Epithelial cell of proximal tubule (primary cell): ENCODE data around the gene WNT3. TPM values are rescaled to one million over a fixed set of nuclear protein-coding genes. Genes with fewer than 3 reads are reported as not detected.

ENCODE experiments used
- DNase-seq: peaks from one replicate; pipeline ENCODE4 v3.0.0-alpha.2; 2011; ENCODE audit warnings: low read depth
- H3K4me3 ChIP-seq: 2 replicates; pipeline ENCODE4 v1.5.1; 2011; ENCODE audit warnings: low read depth, mild to moderate bottlenecking, low read length
- CTCF ChIP-seq: conservative IDR thresholded peaks from 2 replicates; pipeline ENCODE4 v1.5.1; 2012; ENCODE audit warnings: low read depth, mild to moderate bottlenecking, low read length
- total RNA-seq: library from RNA; depleted of rRNA; stranded (reverse); fragments of >200 nt; gene quantifications from 2 replicates; pipeline ENCODE4 v1.2.3, GENCODE V29; 2015

WNT3 gene
- total RNA-seq, 1 donor from 2014 or later, result 1.6 TPM

- no peak overlapping the region for H3K4me3 ChIP-seq
- DNase-seq, result no peak
- TF ChIP-seq CTCF, result no peak
These were observed 4.0 kb downstream of the WNT3 start for GRCh38 chr17:46814446-46814845.

GRCh38 chr17:46813920-46814319 lies 4.6 kb downstream of the WNT3 start:
- no peak overlapping the region for H3K4me3 ChIP-seq
- TF ChIP-seq CTCF, result no peak
- DNase-seq, result no peak

- TF ChIP-seq CTCF, result no peak
- DNase-seq, result no peak
- no peak overlapping the region for H3K4me3 ChIP-seq
These were observed 5.7 kb downstream of the WNT3 start for GRCh38 chr17:46812624-46813318.

DNA sequence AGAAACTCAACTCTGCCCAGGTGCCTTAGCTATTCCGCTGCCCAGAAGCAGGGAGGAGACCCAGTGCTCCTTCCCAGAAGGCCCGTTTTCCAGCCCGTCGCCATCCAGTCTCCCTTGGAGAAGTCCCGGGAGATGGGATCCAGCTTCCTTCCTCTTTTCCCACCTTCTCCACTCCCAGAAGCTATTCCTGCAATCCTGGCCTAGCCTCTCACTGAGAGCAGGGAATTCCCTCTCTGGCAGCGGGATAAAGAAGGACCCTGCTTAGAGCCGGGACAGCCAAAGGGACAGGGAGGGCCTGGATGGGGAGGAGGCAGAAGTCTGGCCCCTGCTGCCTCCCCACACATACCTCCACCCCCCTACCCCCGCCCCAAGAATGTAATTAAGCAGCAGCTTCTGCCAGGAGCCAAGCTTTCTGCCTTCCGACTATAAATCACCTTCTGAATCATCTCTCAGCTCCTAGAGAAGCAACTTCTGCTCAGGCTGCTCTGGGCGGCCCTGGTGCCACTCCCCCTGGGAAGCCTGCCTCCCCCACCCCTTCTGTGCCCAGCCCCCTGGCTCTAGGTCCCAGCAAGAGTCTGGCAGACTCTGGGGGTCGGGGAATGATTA lies 6.4 kb downstream of the WNT3 start:
- no peak for DNase-seq
- no peak for TF ChIP-seq CTCF
- no peak overlapping the region for H3K4me3 ChIP-seq

- no peak for DNase-seq
- H3K4me3 ChIP-seq, result no peak overlapping the region
- no peak for TF ChIP-seq CTCF
These were observed 7.7 kb downstream of the WNT3 start for GRCh38 chr17:46810837-46811236.

DNA sequence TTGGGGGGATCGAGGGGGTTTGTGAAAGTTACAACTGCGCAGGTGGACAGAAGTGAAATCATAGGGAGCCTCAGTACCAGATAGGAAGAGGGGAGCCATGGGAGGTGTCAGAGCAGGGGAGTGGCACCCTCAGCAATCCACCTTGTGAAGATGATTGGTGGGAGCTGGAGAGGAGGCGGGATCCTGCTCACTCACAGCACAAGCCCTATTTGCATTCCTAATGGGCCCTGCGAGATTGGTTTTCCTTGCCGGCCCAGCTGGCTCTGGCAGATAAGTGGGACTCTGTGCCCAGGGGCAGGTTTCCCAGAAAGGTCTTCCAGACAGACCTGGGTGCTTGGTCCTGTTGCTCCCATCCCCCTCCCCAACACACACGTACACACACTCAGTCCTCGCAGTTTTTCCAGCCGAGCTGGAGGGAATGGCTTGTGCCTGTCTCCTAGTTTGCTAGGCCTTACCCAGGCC lies 9.4 kb downstream of the WNT3 start:
- no peak for DNase-seq
- TF ChIP-seq CTCF, result no peak
- no peak overlapping the region for H3K4me3 ChIP-seq

DNA sequence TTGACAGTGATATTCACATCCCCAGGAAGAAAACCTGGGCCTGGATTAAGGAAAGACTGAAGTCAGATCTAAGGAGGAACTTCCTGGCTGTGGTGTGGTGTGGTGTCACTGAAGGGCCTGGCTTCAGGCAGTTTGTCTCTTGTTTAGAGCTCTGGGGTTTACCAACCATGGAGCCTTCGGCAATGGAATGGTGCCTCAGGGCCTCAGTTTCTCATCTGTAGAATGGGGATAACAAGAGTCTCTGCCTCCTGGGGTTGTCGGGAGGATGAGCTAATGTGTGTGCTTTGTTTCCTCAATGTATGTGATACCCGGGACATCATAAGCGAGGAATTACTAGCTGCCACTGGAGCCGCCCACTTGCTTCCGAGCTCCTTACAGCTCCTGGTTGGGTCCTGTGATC lies 12.7 kb downstream of the WNT3 start:
- TF ChIP-seq CTCF, result no peak
- no peak for DNase-seq

More for the DNA sequence above, 12.7 kb downstream of the WNT3 start:
- H3K4me3 ChIP-seq, result no peak overlapping the region
